Right lobe of liver (tissue), 6 donors: Measurements from ENCODE around the gene ALB. TPM values are rescaled to one million over a fixed set of nuclear protein-coding genes. Genes with fewer than 3 reads are reported as not detected.

Experiments used
- ATAC-seq, 4 donors: fragments of 200-7000 bp; cut with Tn5 transposase; one replicate each; pipeline ENCODE4 v1.9.1; 2020; ENCODE audit warnings: mild to moderate bottlenecking in 4 of 4, moderate library complexity in 4 of 4
- DNase-seq, 3 donors: peaks; one replicate each; pipeline ENCODE4 v3.0.0-alpha.2; 2020
- H3K27ac ChIP-seq, 3 donors: fragments of 200-600 bp; one replicate each; pipeline ENCODE4 v1.8.0; 2022
- H3K27me3 ChIP-seq, 2 donors: fragments of 200-600 bp; one replicate each; pipeline ENCODE4 v1.8.0; 2022
- H3K36me3 ChIP-seq, 4 donors: fragments of 200-600 bp; sonication (generic) in 1 of 4; one replicate each; pipeline versions ENCODE4 v1.5.1 to v1.8.0; 2017 to 2022; ENCODE audit warnings: control low read depth in 1 of 4
- H3K4me1 ChIP-seq, 4 donors: fragments of 200-600 bp; sonication (generic) in 1 of 4; one replicate each; pipeline versions ENCODE4 v1.5.1 to v1.8.0; 2017 to 2022; ENCODE audit warnings: control low read depth in 1 of 4
- H3K4me3 ChIP-seq, 3 donors: fragments of 200-600 bp; one replicate each; pipeline ENCODE4 v1.8.0; 2022
- H3K9me3 ChIP-seq, 4 donors: fragments of 200-600 bp; sonication (generic) in 1 of 4; one replicate each; pipeline versions ENCODE4 v1.5.1 to v1.8.0; 2017 to 2022; ENCODE audit warnings: control low read depth in 1 of 4
- POLR2A ChIP-seq: fragments of 450-650 bp; IDR thresholded peaks from one replicate; pipeline ENCODE4 v1.6.1; 2017; ENCODE audit warnings: antibody characterized with exemption, mild to moderate bottlenecking
- WGBS: methylation state at CpG from one replicate; pipeline ENCODE4 v1.1.6; 2018; ENCODE audit warnings: low coverage, low lambda C conversion rate; ENCODE audit not compliant: insufficient coverage; ENCODE audit errors: missing lambda C conversion rate; 5-methylcytosine and 5-hydroxymethylcytosine counted together
- intact Hi-C, 2 donors: fragments of 100-400 bp; cut with DNase I; formaldehyde crosslinking; loops; one replicate each; pipeline versions ENCODE4 v1.11.2 to v1.14.1; 2022
- total RNA-seq, 6 experiments: library from RNA; depleted of rRNA in 2 of 6; stranded (reverse); fragments of >200 nt in 2 of 6; fragmentation: NEBNext Ultra II Directional in 3 of 6; extraction: Animal tissue kit (Norgen Biotek cat#: 25700) in 3 of 6; gene quantifications; one replicate each; pipeline versions ENCODE4 v1.1.0 to v1.2.4, GENCODE V29; 2016 to 2023
- TF ChIP-seq, protein P1 (sequence below), 4 donors: fragments of 200-600 bp in 3 of 4; fragments of 450-650 bp in 1 of 4; IDR thresholded peaks; one replicate each; pipeline versions ENCODE4 v1.5.1 to v1.8.0; 2016 to 2022; ENCODE audit warnings: antibody characterized with exemption in 4 of 4, mild to moderate bottlenecking in 2 of 4
- donor health status: DM: no; HTN: yes; CAD: no.
- donor health status: DM: no; HTN: no; CAD: no.
- donor health status: DM: no; HTN: no; CAD: no.
- donor health status: DM: no; HTN: yes; CAD: no.
- donor health status: DM: no; HTN: yes; CAD: no.

ALB gene
- total RNA-seq, 6 experiments from 2014 or later, result 46,361 to 117,834 (median 75,397) TPM

DNA sequence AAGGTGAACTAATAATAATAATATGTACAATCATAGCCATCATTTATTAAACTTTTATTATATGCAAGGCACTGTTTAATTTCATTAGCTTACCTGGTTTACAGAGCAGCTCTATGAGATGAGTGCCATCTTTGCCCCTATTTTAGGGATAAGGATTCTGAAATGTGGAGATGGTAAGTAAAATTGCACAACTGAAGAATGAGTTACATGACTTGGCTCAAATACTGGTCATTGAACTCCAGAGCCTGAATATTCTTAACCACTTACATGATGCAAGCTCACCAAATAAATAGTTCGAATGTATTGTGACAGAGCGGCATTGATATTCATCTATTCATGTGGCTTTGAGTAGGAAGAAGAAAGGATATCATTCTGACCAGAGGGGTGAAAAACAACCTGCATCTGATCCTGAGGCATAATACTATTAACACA is 11.7 kb downstream of the ALB start:
- H3K4me3 ChIP-seq, result no peak overlapping the region
- DNase-seq (no peak), ATAC-seq (peak in 3 of 4 donors; percentile 0 to 37 (median 0))
- intact Hi-C loops, result no loop called here
- 47% methylated on average over 2 of the region's 2 CpGs for WGBS
- peak overlapping the region in 1 of 3 donors; percentile 15 for H3K27ac ChIP-seq
- peaks cover 0 to 6% (median 0%) of the 10 kb centered on the region in 4 donors for H3K4me1 ChIP-seq
- H3K27me3 ChIP-seq, result no peaks in the 10 kb centered on the region
- peak; percentile 69 for TF ChIP-seq POLR2A
- TF ChIP-seq, protein P1, sequence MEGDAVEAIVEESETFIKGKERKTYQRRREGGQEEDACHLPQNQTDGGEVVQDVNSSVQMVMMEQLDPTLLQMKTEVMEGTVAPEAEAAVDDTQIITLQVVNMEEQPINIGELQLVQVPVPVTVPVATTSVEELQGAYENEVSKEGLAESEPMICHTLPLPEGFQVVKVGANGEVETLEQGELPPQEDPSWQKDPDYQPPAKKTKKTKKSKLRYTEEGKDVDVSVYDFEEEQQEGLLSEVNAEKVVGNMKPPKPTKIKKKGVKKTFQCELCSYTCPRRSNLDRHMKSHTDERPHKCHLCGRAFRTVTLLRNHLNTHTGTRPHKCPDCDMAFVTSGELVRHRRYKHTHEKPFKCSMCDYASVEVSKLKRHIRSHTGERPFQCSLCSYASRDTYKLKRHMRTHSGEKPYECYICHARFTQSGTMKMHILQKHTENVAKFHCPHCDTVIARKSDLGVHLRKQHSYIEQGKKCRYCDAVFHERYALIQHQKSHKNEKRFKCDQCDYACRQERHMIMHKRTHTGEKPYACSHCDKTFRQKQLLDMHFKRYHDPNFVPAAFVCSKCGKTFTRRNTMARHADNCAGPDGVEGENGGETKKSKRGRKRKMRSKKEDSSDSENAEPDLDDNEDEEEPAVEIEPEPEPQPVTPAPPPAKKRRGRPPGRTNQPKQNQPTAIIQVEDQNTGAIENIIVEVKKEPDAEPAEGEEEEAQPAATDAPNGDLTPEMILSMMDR (IDR thresholded peaks at IDR 0.05), result no peak
- peaks cover 0 to 100% (median 51%) of the 10 kb centered on the region in 4 donors for H3K36me3 ChIP-seq
- no peaks in the 10 kb centered on the region for H3K9me3 ChIP-seq

DNA sequence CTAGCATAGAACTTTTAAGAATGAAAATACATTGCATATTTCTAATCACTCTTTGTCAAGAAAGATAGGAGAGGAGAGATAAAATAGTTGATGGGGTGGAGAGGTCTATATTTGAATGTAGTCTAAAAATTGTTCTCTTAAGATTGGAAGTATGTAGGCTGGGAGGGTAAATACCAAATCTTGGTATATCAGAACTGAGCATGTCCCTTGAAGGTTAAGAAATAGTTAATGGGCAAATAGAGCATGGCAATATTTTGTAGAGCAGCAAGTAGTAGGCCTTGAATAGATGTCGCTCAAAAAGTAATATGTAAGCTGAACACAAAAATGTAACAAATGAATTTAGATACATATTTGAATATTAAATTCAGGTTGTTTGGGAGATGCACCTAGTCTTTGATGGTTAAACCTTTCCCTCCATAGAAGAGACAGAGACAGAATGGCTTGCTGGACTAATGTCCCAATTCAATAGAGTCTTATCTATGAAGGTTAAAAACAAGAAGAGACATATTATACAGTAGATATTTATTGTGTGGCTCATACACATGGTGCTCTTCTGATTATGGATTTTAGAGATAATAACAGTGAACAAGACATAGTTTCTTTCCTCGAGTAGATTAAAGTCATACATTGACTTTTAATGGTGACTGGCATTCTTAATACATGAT is 12.5 kb downstream of the ALB start:
- no peak overlapping the region for H3K4me3 ChIP-seq
- TF ChIP-seq POLR2A, result no peak
- TF ChIP-seq, protein P1 (IDR thresholded peaks at IDR 0.05), result no peak
- 37% methylated on average over 2 of the region's 2 CpGs for WGBS
- no peaks in the 10 kb centered on the region for H3K9me3 ChIP-seq
- intact Hi-C loops, result no loop called here
- peaks cover 0 to 97% (median 48%) of the 10 kb centered on the region in 4 donors for H3K36me3 ChIP-seq
- peaks cover 0 to 6% (median 0%) of the 10 kb centered on the region in 4 donors for H3K4me1 ChIP-seq
- H3K27ac ChIP-seq, result peak overlapping the region in 1 of 3 donors; percentile 8
- ATAC-seq, result no peak
- DNase-seq, result no peak
- no peaks in the 10 kb centered on the region for H3K27me3 ChIP-seq

DNA sequence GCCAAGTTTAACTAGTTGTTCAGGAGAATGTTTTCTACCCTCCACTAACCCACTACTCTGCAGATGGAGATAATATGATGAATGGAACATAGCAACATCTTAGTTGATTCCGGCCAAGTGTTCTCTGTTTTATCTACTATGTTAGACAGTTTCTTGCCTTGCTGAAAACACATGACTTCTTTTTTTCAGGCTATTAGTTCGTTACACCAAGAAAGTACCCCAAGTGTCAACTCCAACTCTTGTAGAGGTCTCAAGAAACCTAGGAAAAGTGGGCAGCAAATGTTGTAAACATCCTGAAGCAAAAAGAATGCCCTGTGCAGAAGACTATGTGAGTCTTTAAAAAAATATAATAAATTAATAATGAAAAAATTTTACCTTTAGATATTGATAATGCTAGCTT is 13.3 kb downstream of the ALB start:
- H3K9me3 ChIP-seq, result no peaks in the 10 kb centered on the region
- intact Hi-C loops, result no loop called here
- no peak for DNase-seq
- WGBS, result 38% methylated on average over 2 of the region's 2 CpGs
- H3K4me1 ChIP-seq, result peaks cover 0 to 6% (median 0%) of the 10 kb centered on the region in 4 donors
- no peaks in the 10 kb centered on the region for H3K27me3 ChIP-seq
- peaks cover 0 to 90% (median 44%) of the 10 kb centered on the region in 4 donors for H3K36me3 ChIP-seq
- TF ChIP-seq, protein P1 (IDR thresholded peaks at IDR 0.05), result no peak
- TF ChIP-seq POLR2A, result no peak
- ATAC-seq, result no peak
- H3K4me3 ChIP-seq, result no peak overlapping the region
- H3K27ac ChIP-seq, result no peak overlapping the region

DNA sequence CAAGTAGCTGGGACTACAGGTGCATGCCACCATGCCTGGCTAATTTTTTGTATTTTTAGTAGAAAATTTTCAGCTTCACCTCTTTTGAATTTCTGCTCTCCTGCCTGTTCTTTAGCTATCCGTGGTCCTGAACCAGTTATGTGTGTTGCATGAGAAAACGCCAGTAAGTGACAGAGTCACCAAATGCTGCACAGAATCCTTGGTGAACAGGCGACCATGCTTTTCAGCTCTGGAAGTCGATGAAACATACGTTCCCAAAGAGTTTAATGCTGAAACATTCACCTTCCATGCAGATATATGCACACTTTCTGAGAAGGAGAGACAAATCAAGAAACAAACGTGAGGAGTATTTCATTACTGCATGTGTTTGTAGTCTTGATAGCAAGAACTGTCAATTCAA is 13.9 kb downstream of the ALB start:
- intact Hi-C loops, result no loop called here
- H3K4me3 ChIP-seq, result no peak overlapping the region
- ATAC-seq, result no peak
- no peaks in the 10 kb centered on the region for H3K27me3 ChIP-seq
- peaks cover 0 to 83% (median 41%) of the 10 kb centered on the region in 4 donors for H3K36me3 ChIP-seq
- H3K9me3 ChIP-seq, result no peaks in the 10 kb centered on the region
- WGBS, result 20% methylated on average over 6 of the region's 6 CpGs
- H3K4me1 ChIP-seq, result peaks cover 0 to 3% (median 0%) of the 10 kb centered on the region in 4 donors
- H3K27ac ChIP-seq, result no peak overlapping the region
- TF ChIP-seq, protein P1 (IDR thresholded peaks at IDR 0.05), result no peak
- peak; percentile 60 for TF ChIP-seq POLR2A
- no peak for DNase-seq
